NCI-H774 (cell line): Measurements from ENCODE around the gene GLTPD2.
A peak's percentile ranks its signal among the peaks of the same experiment; 100 is the strongest.

Source experiments
- DNase-seq: peaks from one replicate; lab custom pipeline; 2025; lab: John Stamatoyannopoulos, UW

The GLTPD2 gene

DNA sequence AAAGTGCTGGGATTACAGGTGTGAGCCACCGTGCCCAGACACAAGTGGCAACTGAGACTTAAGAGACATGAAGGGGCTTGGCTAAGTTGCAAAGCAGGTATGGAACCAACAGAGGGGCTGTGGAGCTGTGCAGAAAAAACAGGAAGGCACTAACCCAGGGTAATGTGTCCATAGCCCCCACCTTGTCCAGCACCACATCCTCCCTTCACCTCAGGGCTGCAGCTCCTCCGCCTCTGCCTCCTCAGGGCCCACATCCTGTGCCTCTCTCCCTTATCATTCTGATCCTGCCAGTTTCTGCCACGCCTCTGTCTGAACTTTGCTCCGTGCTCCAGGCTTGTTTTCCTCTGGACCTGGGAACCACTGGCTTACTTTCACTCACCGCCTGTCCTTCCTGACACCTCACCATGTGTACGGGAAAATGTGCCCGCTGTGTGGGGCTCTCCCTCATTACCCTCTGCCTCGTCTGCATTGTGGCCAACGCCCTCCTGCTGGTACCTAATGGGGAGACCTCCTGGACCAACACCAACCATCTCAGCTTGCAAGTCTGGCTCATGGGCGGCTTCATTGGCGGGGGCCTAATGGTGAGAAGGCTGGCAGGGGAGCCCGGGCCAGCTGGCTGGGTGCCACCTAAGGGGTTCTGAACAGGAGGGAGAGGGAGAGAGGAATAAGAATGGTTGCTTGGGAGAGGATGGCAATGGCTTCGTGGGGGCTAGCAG lies 17.1 kb upstream of the GLTPD2 start, which contains the start of gene TM4SF5:
TSS of gene TM4SF5 (plus strand) at position 368 of the 716 bp plus-strand sequence. CDS start at position 405, 37 bp downstream.
- no peak for DNase-seq

DNA sequence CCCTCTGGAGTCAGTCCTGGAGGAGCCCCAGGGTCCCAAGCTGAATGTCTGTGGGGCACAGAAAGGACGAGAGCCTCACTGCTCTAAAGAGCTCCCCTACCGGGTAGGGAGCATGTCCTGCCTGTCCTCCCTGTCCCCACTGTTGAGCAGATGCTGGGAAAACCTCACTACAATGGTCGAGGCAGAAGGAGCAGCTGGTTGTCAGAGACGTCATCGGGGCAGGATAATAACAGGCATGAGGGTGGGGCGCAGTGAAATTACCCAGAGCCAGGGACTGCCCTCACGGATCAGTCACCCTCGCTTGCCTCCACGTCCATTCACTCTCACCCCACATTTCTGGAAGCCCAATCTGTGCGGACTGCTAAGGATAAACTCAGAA lies 16.5 kb upstream of the GLTPD2 start:
- no peak for DNase-seq

DNA sequence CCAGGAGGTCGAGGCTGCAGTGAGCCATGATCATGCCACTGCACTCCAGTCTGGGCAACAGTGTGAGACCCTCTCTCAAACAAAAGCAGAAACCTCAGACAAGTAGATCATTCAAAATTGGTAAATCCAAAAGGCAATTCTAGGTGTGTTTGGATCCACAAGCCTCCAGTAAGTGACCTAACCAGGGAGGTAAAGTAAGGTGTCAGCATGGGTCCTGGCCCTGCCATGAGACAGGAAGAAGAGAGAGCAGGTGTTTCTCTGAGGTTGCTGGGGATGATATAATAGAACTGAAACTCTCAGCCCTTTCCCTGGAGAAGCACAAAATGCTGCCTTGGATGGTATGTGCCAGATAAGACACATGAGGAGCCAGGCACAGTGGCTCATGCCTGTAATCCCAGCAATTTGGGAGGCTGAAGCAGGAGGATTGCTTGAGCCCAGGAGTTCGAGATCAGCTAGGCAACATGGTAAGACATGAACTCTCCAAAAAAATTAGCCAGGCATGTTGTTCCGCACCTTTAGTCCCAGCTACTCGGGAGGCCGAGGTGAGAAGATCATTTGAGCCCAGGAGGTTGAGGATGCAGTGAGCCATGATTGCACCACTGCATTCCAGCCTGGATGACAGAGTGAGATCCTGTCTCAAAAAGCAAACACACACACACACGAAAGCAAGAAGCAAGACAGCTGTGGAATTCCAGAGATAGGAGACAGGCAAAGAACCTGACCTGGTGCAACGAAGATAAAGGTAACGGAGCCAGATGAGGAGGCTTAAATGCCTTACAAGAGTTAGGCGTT lies 10.6 kb upstream of the GLTPD2 start:
- no peak for DNase-seq

DNA sequence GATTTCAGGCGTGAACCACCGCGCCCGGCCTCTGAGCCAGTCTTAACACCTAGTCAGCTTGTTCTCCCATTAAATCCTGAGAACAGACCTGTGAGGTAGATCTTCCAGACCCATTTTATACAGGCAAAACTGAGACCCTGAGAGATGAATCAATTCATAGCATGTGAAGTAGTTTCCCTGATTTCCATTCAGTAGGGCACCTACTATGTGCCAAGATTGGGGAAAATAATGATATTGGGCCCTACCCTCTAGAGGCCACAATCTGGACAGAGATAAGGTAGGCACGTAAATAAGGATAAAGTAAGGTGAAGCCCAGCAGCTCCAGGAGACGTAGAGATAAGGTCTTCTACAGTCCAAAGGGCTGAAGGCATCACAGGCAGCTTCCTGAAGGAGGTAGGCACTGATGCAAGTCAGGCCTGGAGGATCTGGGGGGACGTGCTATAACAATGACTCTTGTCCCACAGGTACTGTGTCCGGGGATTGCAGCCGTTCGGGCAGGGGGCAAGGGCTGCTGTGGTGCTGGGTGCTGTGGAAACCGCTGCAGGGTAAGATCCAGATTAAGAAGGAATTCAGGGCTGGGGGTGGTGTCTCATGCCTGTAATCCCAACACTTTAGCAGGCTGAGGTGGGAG lies 8.3 kb upstream of the GLTPD2 start:
- no peak for DNase-seq

DNA sequence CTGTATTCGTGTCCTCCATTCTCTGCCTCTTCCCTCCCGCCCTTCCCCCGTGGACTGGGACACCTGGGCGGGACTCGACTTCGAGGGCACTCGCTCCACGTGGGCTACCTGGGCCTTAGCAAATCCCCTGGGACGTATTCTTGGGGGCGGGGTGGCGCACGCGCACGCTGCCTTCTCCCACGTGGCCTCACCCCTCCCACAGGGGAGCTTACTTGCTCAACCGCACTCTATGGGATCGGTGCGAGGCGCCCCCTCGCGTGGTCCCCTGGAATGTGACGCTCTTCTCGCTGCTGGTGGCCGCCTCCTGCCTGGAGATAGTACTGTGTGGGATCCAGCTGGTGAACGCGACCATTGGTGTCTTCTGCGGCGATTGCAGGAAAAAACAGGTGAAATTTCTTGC lies 6.1 kb upstream of the GLTPD2 start:
- DNase-seq: no peak

DNA sequence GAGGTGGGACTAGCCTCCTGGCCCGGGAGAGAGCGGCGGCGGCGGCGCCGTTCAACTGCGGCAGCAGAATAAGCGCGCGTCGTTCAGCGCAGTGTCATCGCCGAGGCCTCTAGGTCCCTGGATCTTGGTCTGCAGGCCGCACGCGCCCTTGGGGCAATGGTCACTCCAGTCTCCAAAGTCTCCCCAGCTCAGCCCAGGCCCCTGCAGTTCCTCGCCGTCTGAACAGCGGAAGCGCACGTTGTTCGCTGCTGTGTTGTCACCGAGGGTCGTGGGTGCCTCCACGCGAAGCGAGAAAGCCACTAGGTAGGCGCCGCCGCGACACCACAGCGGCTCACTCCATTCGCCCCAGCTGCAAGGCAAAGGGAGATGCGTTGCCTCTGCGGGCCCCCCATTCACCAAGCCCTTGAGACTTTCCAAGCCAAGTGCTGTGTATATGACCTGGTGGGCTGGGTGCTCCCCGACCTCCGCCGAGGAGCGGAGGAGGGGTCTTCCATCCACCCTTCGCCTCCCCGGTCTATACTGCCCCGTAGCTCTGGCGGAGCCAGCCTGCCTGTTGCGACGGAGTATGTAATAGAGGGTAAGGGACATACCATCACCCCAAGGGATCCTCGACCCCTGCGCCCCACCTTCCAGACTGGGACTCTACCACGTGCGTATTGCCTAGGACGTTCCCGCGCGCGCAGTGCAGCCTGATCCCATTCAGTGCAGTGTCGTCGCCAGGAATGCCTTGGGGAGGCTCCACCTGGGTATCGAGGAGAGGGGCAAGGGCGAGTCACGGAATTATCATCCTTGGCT lies 3.3 kb upstream of the GLTPD2 start:
- no peak for DNase-seq

DNA sequence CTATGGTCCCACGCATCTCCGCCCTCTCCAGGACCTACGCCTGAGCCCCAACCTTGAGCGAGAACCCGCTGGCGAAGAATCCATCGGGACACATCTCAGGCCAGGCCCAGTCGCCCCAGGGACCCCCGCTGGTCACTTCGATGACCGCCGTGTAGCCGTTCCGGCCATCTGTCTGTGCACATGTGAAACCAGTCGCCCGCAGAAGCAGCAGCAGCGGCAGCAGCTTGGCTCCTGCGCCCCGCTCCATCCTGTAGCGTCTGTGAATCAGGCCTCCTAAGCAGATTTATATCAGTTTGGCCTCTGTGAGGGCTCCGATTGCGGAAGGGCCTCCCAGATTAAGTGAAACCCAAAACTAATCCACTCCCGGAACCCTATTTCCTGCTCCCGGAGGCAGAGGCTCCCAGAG lies 2.7 kb upstream of the GLTPD2 start, which contains the start of gene VMO1:
TSS of gene VMO1 (minus strand) at position 259 of the 406 bp plus-strand sequence. CDS start at position 247, 12 bp downstream.
- DNase-seq: no peak

DNA sequence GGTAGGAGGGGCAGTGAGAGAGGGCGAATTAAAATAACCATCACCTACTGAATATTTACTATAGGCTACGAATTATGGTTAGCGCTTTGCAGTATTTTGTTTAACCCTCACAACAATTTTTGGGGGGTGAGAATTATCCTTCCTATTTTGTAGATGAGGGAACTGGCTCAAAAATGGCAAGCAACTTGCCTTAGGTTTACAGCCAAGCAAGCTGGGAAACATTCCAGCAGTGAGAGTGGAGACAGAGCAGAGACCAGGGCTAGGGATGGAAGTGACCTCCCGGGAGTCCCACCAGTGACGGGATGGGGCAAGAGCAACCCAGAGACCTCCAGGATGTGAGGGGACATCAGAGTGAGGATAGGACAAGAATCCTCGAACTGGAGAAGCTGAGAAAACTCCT lies 2.2 kb upstream of the GLTPD2 start:
- DNase-seq: no peak

DNA sequence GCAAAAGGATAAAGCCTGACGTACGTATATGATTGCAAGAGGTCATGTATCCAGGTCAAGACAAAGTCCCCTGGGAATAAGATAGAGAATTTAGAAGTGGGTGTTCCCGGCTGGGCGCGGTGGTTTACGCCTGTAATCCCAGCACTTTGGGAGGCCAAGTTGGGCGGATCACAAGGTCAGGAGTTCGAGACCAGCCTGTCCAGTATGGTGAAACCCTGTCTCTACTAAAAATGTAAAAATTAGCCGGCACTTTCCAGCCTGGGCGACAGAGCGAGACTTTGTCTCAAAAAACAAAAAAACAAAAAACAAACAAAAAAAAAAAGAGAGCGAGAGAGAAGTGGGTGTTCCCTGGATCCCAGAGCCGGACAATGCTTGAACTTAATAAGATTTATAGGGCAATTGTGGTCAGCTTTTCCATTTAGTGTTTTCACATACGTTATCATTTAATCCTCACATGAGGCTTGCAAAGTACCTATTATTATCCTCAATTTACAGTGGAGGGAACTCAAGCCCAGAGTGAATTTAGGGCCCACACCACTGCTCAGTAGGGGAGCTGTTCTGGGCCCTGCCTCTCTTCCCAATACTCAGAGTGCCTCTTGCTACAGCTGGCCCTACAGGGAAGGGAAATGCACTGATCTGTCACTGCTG lies 481 bp upstream of the GLTPD2 start:
- DNase-seq: no peak

DNA sequence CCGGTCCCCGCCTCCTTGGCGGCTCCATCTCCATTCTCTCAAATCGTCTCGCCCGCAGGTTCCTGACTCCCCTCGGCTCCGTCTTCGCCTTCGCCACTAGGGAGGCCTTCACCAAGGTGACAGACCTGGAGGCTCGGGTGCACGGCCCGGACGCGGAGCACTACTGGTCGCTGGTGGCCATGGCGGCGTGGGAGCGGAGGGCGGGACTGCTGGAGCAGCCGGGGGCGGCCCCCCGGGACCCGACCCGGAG lies 862 bp downstream of the GLTPD2 start:
- no peak for DNase-seq

DNA sequence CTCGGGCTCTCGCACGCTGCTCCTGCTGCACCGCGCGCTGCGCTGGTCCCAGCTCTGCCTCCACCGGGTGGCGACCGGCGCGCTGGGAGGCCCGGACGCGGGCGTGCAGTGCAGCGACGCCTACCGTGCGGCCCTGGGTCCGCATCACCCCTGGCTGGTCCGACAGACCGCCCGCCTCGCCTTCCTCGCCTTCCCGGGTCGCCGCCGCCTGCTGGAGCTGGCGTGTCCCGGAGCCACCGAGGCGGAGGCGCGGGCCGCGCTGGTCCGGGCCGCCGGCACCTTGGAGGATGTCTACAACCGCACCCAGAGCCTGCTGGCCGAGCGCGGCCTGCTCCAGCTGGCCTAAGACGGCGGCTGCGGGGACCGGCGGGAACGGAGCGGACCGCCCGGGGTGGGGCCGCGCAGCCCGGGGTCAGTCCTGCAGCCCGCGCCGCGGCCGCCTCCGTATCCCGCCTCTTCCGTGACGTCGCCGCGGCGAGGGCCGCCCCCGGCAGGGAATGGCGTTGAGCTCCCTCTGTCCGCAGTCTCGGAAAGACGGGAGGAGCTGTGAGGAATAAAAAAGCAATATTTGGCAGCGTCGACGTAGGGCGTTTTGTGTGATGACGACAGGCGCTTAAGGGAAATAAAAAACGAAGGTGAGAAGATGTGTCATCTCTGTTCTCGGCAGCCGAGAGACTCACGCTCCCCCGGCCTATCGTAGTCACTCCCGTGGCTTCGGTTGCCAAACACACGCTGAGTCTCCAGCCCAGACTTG lies 1.4 kb downstream of the GLTPD2 start:
- peak; percentile 53 for DNase-seq

DNA sequence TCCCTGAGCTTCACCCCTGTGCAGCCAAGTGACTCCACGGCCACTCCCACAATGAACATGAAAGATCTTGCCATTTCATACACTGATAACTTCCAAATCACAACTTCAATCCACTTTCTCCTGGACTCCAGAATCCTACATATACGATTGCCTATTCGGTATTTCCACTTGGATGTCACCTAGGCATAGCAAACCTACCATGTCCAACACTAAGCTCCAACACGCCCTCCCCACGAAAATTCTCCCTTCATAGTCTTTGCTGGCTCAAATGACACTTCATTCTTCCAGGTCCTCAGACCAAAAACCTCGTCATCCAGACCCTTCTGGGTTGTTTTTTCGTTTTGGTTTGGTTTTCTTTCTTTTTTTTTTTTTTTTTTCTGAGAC lies 1.9 kb downstream of the GLTPD2 start:
- no peak for DNase-seq

DNA sequence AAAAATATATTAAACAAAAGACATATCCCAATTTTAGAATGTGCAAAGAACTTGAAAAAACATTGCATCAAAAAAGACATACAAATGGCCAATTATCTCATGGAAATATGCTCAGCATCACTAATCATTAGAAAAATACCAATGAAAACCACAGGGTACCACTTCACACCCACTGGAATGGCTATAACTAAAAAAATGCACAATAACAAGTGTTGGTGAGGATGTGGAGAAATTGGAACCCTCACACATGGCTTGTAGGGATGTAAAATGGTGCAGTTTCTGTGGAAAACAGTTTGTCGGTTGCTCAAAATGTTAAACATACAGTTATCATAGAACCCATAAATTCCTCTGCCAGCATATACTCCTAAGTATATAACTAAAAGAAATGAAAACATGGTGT lies 6.4 kb downstream of the GLTPD2 start:
- DNase-seq: no peak

DNA sequence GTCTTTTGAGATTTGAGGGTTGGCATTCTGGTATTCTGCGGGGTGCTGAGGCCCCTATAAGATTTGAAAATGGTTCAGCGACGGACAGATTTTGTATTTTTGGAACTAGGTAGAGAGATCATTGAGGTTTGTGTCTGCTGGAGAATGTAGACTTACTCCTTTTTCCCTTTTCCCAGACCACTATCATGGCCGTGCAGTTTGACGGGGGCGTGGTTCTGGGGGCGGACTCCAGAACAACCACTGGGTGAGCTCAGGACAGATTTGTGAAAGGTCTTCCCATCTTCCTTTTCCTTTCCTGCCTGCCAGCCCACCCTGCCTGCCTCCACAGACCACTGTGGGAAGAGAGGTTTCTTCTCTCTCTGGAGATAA lies 7.8 kb downstream of the GLTPD2 start:
- DNase-seq: no peak

DNA sequence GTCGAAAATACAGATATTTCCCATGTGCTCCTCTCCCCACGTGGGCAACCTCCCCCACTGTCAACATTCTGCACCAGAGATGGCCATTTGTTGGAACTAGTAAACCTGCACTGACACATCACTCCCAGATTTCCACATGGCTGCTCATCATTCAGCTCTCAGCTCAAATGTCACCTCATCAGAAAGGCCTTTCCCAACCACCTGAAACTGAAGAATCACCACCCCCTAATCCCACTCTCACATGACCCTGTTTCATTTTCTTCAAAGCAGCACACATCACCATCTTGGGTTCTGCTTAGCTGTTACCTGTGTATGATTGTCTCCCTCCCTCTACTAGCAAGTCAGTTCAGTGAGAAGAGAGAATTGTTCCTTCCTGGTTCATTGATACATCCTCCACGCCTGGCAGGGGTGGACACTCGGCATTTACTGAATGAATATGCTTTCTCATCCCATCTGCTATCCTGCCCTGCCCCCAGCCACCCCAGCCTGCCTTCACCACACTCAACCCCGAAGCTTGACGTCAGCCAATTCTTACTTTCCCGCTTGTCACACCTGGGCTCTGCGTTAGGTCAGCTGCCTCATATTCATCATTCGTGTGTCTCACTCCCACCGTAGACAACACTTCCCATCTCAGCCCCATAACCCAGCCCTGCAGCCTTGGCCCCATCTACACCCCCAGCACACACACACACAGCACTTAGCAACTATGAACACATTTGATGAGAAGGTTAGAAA lies 11.9 kb downstream of the GLTPD2 start:
- no peak for DNase-seq

DNA sequence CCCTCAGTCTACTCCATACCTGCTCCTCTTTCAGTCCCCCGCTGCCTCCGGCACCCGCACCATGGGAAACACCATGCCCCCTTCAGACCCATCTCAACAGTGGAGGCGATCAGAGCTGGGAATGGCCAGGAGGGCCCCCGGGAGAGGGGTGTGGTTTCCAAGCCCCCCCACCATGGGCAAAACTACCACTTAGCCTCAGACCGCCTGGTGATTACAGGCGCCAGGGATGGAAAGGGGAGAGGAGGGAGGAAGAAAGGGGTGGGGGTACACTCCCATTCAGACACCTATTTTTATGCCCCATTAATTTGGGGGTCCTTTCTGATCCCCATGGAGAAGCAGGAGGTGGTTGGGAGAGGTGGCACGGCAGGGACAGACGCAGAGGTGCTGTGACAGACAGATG lies 13.5 kb downstream of the GLTPD2 start, which contains the start of gene C17orf114:
TSS of gene C17orf114 (minus strand) at position 101 of the 400 bp plus-strand sequence.
- DNase-seq: no peak

DNA sequence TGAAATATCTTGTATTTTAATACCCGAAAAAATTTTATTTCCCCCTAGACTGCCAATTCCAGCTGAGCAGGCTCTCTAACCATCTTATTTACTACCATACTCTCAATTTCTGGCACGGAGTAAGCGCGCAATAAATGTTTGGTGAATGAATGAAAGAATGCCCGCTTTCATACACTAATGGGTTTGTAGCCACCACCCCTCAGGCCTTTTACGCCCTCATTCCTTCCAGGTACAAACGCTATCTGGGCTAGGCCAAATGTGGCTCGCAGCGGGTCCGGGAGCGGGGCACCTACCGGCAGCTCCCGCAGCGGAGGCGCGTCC lies 17.7 kb downstream of the GLTPD2 start:
- DNase-seq: no peak

DNA sequence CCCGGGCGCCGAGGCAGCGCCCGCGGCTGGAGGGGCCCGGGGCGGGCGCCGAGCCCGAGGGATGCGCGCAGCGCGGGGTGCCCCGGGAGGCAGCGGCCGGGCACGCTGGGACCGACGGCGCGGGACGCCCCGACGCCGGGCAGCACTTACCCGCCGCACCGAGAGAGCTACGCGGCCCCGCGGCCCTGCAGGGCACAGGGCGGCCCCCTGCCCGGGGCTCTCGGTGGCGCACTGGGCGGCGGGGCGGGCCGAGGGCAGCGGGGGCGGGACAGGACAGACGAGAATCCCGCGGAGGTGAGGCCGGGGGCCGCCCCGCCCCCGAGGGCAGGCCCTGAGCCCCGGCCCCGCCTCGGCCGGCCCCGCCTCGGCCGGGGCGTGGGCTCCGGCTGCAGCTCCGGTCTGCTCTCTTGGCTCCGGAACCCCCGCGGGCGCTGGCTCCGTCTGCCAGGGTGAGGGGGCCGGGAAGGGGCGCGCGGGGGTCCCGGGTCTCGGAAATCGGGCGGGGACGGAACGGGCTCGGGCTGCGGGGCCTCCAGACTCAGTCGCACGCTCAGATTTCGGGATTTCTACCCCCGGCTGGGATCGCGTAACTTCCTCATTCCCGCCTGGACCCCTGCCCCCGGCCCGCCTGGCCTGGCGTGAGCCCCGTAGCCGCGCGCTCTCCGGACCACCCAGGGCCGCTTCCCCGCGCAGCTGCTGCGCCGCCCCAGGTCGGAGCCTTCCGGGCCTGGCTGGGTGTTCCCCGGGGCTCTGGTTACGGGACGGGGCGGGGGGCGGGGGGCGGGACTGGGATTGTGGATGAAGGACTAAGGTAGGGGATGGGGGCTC lies 18.2 kb downstream of the GLTPD2 start, which contains the start of gene PLD2:
TSS of gene PLD2 (plus strand) at position 376 of the 828 bp plus-strand sequence. CDS start 621 bp downstream, outside the sequence.
- DNase-seq: peak; percentile 71

DNA sequence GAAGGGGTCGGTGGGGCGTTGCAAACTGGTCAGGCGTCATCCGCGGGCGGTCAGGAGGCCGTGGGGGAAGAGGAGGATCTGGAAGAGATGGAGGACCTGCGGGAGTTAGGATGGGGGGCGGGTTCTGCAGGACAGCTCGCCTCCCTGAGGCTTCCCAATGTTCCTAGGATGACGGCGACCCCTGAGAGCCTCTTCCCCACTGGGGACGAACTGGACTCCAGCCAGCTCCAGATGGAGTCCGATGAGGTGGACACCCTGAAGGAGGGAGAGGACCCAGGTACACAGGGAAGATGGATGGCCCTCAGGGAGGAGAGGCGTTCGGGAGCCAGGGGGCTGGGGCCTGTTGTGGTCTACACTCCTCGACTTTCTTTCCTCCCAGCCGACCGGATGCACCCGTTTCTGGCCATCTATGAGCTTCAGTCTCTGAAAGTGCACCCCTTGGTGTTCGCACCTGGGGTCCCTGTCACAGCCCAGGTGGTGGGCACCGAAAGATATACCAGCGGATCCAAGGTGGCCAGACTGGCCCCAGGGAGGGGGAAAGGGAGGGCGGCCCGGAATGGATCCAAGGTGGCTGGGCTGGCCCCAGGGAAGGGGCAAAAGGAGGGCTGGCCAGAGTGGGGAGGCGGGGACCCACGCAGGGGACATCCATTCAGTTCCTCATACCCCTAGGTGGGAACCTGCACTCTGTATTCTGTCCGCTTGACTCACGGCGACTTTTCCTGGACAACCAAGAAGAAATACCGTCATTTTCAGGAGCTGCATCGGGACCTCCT lies 19.0 kb downstream of the GLTPD2 start:
- DNase-seq: no peak
